ENCODE results near the gene PANK1.

Gene PANK1

DNA sequence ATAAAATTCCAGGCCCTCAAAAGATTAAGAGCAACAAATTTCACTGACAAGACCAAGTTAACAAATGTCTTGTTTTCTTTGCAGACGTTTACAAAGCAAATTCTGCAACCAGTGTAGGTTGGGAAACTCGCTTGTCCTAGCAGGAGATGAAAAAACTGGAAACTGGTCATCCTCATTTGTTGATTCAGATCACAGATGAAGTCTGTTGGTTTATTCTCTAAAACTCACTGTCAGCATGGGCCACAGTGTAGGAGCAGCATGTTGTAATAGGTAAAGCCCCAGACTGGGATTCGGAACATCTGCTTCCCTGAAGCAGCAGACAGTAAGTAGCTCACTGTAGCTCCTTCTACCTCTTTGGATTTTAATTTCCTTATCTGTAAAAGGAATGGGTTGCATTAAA is 31.5 kb downstream of the PANK1 start:
- DNase-seq: no peak

DNA sequence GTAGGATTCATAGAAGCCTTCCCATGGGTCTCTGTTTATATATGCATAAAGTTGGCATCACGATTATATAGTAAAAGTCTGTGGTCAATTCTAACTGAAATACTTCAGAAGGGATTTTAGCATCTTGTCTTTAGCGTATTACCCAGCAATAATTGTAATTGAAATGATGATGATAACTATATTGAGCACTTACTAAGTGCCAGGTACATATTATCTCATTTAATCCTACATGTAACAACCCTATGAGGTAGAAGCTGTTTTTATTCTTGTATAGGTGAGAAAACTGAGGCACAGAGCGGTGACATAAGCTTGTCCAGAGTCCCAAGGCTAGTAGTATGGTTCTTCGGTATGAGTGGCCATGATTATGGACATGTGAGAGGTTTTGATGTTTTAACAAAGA is 33.8 kb downstream of the PANK1 start:
- DNase-seq: no peak

- DNase-seq: peak; percentile 61
Observed at GRCh38 chr10:89609833-89610346, 35.2 kb downstream of the PANK1 start.

GRCh38 chr10:89604200-89604599 is 40.8 kb downstream of the PANK1 start:
- no peak for DNase-seq

GRCh38 chr10:89602919-89603318 is 42.1 kb downstream of the PANK1 start:
- DNase-seq: no peak

GRCh38 chr10:89601728-89602361 is 43.2 kb downstream of the PANK1 start:
- no peak for DNase-seq

- DNase-seq: no peak
Observed at GRCh38 chr10:89600041-89600440, 45.0 kb downstream of the PANK1 start.

DNA sequence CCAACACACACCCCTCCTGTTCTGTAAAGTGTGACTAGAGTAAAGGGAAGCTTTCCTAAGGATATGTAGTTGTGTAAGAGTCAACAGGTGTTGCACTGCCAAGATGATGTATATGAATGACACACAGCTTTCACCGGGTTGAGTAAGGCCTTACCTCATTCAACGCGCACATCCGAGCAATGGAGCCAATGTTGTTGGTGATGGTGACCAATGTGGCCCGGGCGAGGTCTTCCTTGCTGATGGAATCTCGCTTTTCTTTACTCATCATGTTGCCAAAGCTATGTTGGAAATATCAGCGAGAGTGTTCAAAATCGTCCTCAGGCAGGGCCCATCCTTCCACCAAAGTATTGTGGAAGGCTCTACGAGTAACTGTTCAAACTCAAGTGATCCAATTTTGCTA is 52.0 kb downstream of the PANK1 start:
- DNase-seq: no peak

GRCh38 chr10:89592539-89592938 is 52.5 kb downstream of the PANK1 start:
- no peak for DNase-seq

DNA sequence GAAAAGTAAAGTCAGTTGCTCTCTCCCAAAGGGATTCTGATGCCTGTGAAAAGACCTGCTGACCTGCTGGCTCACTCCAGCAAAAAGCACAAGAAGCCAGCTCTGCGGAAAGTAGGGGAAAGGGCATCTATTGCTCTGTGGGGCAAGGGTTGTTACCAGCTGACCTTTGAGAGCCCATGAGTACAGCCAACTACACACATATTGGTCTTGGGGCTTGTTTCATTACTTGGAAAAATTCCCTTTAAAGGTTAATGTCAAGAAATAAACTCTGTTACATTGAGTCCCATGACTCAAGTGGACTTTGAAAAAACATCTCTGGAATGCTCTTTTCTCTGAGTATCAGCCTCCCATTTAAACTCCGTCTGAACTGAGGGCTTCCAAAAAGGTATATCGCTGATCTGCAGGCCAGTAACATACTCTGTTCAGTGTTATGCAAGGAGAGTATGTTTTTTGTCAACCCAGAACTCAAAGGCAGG is 53.2 kb downstream of the PANK1 start:
- DNase-seq: no peak

GRCh38 chr10:89591111-89591795 is 53.8 kb downstream of the PANK1 start:
- DNase-seq: peak; percentile 10

- DNase-seq: no peak
Observed at GRCh38 chr10:89590326-89590725, 54.7 kb downstream of the PANK1 start.

GRCh38 chr10:89589101-89589720 is 55.8 kb downstream of the PANK1 start:
- DNase-seq: no peak

- no peak for DNase-seq
Observed at GRCh38 chr10:89588671-89589070, 56.4 kb downstream of the PANK1 start.

DNA sequence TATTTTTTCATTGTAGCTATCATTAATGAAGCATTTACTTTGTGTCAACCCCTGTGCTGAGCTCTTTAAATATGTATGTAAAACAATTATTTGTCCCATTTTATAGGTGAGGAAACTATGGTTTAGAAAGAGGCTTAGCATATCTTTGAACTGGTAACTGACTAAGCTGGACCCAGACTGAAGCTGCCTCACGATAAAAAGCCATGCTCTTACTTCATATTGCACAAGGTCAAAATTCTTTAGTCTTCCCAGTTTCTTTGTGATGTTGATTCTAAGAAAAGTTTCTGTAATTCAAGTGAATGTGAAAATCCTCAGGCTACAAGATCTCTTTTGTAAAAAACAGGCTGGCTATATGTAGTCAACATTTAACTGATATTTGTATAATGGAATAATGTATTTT is 63.0 kb downstream of the PANK1 start:
- DNase-seq: no peak

GRCh38 chr10:89580243-89580642 is 64.8 kb downstream of the PANK1 start:
- no peak for DNase-seq

GRCh38 chr10:89576696-89577095 is 68.3 kb downstream of the PANK1 start:
- DNase-seq: no peak

DNA sequence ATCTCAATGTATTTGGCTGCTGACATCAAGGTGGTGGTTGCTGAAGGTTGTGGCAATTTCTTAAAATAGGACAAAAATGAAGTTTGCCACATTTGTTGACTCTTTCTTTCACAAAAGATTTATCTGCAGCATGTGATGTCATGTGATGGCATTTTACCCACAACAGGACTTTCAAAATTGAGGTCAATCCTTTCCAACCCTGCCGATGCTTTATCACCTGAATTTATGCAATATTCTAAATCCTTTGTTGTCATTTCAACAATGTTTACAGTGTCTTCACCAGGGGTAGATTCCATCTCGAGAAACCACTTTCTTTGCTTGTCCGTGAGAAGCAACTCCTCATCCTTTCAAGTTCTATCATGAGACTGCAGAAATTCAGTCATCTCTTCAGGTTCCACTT is 69.0 kb downstream of the PANK1 start:
- DNase-seq: no peak

DNA sequence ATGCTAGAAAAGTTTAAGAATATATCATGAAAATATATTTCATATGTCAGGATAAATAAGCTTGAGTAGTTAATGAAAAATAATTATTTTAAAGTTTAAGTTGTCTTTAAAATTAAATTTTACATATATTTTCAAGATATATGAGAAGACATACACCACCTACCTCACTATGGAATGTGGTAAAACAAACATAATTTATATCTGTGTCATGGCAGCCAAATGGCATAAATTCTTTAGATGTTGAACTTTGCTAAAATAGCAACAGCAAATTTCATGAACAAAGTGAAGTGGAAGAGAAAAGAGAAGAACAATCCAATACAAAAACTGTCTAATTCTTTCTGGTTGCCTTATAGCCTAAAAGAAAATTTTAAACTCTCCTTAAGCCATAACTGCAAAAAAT is 70.0 kb downstream of the PANK1 start:
- DNase-seq: no peak

GRCh38 chr10:89574368-89574767 is 70.7 kb downstream of the PANK1 start:
- peak; percentile 27 for DNase-seq

DNA sequence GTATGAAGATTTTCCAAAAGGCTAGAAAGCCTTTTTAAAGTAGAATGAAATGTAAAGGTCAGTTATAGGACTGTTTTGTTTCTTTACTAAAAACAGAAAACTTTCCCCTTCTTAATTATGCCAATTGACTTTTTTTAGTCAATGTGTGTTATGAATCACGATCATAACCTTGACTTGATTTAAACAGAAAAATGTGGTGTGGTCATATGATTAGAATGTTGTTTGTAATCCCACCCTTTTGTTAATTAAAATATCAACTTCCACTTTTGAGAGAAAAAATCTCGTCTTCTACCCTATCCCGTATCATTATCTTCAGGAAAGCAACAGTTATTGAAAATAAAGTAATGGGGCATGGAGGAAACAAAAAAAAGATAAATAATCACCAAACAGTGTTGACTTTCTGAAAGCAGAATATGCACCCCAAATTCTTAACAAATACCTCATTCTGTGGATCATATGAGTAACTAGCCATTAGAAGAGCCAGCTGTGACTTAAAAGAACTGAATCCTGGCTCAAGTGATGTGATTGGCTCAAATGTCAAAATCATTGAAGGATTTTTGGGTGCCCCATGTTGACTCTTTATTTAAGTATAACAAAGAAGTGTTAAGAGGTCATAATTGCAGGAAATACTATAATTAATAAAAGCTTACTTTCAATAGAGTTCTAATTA is 77.3 kb downstream of the PANK1 start:
- no peak for DNase-seq

- no peak for DNase-seq
Observed at GRCh38 chr10:89566992-89567391, 78.0 kb downstream of the PANK1 start.
